CD4-positive, alpha-beta T cell treated with Interleukin-10 for 1 hour (primary cell): ENCODE measurements around the gene CHCHD3.
"Not testable (repeated sequence)": the region's sequence is repeated elsewhere in the genome, so short reads cannot be mapped to it uniquely, and the experiment has no call there.

Experiments used
- DNase-seq: peaks from one replicate; pipeline ENCODE4 v3.0.0-alpha.2; 2020

CHCHD3 gene

GRCh38 chr7:133040674-133041073, 41.2 kb downstream of the CHCHD3 start:
- DNase-seq: no peak

GRCh38 chr7:133040178-133040577, 41.7 kb downstream of the CHCHD3 start:
- DNase-seq: no peak

GRCh38 chr7:133039614-133040013, 42.3 kb downstream of the CHCHD3 start:
- no peak for DNase-seq

- no peak for DNase-seq
Measured at GRCh38 chr7:133036289-133036688, 45.6 kb downstream of the CHCHD3 start.

GRCh38 chr7:133035240-133035639, 46.6 kb downstream of the CHCHD3 start:
- not testable (repeated sequence) for DNase-seq

- no peak for DNase-seq
Measured at GRCh38 chr7:133030346-133030745, 51.5 kb downstream of the CHCHD3 start.

- no peak for DNase-seq
Measured at GRCh38 chr7:133029463-133029862, 52.4 kb downstream of the CHCHD3 start.

GRCh38 chr7:133027397-133027796, 54.5 kb downstream of the CHCHD3 start:
- no peak for DNase-seq

- DNase-seq: no peak
Measured at GRCh38 chr7:133026210-133026859, 55.6 kb downstream of the CHCHD3 start.

- DNase-seq: no peak
Measured at GRCh38 chr7:133025056-133025455, 56.8 kb downstream of the CHCHD3 start.

- no peak for DNase-seq
Measured at GRCh38 chr7:133024596-133024995, 57.3 kb downstream of the CHCHD3 start.

GRCh38 chr7:133023370-133024071, 58.4 kb downstream of the CHCHD3 start:
- DNase-seq: no peak

GRCh38 chr7:133022661-133023060, 59.2 kb downstream of the CHCHD3 start:
- DNase-seq: no peak

GRCh38 chr7:133021196-133021595, 60.7 kb downstream of the CHCHD3 start:
- no peak for DNase-seq

GRCh38 chr7:133020496-133020895, 61.4 kb downstream of the CHCHD3 start:
- no peak for DNase-seq

GRCh38 chr7:133019590-133019989, 62.3 kb downstream of the CHCHD3 start:
- no peak for DNase-seq

GRCh38 chr7:133016604-133017003, 65.3 kb downstream of the CHCHD3 start:
- no peak for DNase-seq

- DNase-seq: no peak
Measured at GRCh38 chr7:133015888-133016287, 66.0 kb downstream of the CHCHD3 start.

GRCh38 chr7:133011746-133012145, 70.1 kb downstream of the CHCHD3 start:
- DNase-seq: no peak

GRCh38 chr7:133009426-133010252, 72.3 kb downstream of the CHCHD3 start:
- DNase-seq: no peak

- no peak for DNase-seq
Measured at GRCh38 chr7:133007961-133008360, 73.9 kb downstream of the CHCHD3 start.

- DNase-seq: no peak
Measured at GRCh38 chr7:133003052-133003910, 78.6 kb downstream of the CHCHD3 start.

- no peak for DNase-seq
Measured at GRCh38 chr7:133001727-133002126, 80.2 kb downstream of the CHCHD3 start.
